Measurements from ENCODE around the gene KRT74. TPM values are rescaled to one million over a fixed set of nuclear protein-coding genes. Genes with fewer than 3 reads are reported as not detected.

KRT74 gene
- total RNA-seq, 4 donors from 2014 or later = not detected

GRCh38 chr12:52529417-52529816, 44.2 kb downstream of the KRT74 start:
- no peaks in the 10 kb centered on the region for H3K4me1 ChIP-seq
- no peak for ATAC-seq
- no peak overlapping the region for H3K27ac ChIP-seq
- no peaks in the 10 kb centered on the region for H3K36me3 ChIP-seq
- no peaks in the 10 kb centered on the region for H3K27me3 ChIP-seq
- H3K9me3 ChIP-seq = no peaks in the 10 kb centered on the region
- TF ChIP-seq CTCF (IDR thresholded peaks at IDR 0.05) = no peak
- TF ChIP-seq POLR2A (IDR thresholded peaks at IDR 0.05) = no peak
- no peak for TF ChIP-seq EP300 (IDR thresholded peaks at IDR 0.05)
- TF ChIP-seq POLR2AphosphoS5 (IDR thresholded peaks at IDR 0.05) = no peak
- WGBS, 2 donors (ENCODE audit: low coverage in 1 of 2) = 100% methylated on average over 1 to 2 of the region's 2 CpGs
- H3K4me3 ChIP-seq = no peak overlapping the region

DNA sequence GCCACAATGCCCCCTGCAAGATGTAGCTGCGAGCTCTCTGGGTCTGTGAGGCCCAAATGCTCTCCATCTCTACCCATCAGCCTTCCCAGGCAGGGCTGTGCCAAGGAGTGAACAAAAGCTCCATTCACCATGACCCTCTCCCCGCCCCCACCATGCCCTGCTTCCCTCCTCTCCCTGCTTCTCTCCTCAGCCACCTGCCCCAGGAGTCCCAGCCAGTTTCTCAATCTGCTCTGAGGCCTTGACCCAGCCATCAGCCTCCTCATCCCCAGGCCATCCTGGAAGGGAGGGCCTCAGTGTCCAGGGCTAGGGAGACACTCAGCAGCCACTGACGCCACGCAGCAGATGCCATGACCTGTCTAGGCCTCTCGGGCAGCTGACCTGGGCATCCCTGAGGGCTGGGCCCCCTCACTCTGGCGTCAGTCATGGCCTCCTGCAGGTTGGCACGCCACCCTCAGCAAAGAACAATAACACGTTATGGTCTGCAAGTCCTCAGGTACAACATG, 45.0 kb downstream of the KRT74 start:
- Histone ChIP-seq H3K4me3 (no peak overlapping the region), H3K36me3 (no peaks in the 10 kb centered on the region), H3K9me3 (no peaks in the 10 kb centered on the region), H3K27me3 (no peaks in the 10 kb centered on the region), H3K27ac (no peak overlapping the region), H3K4me1 (no peaks in the 10 kb centered on the region)
- no peak for ATAC-seq
- TF ChIP-seq POLR2A (IDR thresholded peaks at IDR 0.05) (no peak), POLR2AphosphoS5 (IDR thresholded peaks at IDR 0.05) (no peak), EP300 (IDR thresholded peaks at IDR 0.05) (no peak), CTCF (IDR thresholded peaks at IDR 0.05) (no peak)
- 83 to 100% methylated on average over 1 to 3 of the region's 8 CpGs for WGBS, 2 donors (ENCODE audit: low coverage in 1 of 2)

DNA sequence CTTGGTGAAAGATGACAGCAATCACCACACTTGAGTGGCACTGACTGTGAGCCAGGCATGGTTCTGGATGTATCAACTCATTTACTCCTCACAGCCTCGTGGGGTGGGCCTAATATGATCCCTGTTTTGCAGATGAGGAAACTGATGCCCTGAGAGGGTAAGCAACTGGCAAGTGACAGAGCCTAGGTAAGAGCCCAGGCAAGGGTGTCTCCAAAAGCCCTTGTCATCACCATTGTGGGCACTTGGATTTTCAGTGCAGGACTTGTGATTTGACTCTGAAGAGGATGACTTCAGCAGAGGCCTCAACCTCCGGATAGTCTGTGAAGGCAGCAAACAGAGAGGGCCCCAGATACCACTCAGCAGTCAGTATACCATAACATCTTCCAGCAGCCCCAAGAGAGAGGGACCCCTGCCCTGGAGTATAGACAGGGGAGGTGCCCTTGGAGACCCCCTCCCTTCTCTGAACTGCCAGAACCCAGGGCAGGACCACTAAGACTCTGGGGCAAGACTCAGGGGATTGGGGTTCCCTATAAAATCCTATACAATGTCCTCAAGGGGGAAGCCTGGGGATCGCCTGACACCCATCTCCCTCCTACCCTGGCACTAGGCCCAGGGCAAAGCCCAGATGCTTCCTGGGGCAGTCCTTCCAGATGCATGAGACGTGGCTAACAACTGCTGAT, 46.4 kb downstream of the KRT74 start:
- H3K27me3 ChIP-seq = no peaks in the 10 kb centered on the region
- H3K4me1 ChIP-seq = no peaks in the 10 kb centered on the region
- H3K4me3 ChIP-seq = no peak overlapping the region
- H3K9me3 ChIP-seq = no peaks in the 10 kb centered on the region
- H3K36me3 ChIP-seq = no peaks in the 10 kb centered on the region
- ATAC-seq = no peak
- no peak overlapping the region for H3K27ac ChIP-seq
- WGBS, 2 donors (ENCODE audit: low coverage in 1 of 2) = no CpG with 5 or more reads among the region's 4 CpGs
- TF ChIP-seq CTCF (IDR thresholded peaks at IDR 0.05) (no peak), POLR2A (IDR thresholded peaks at IDR 0.05) (no peak), POLR2AphosphoS5 (IDR thresholded peaks at IDR 0.05) (no peak), EP300 (IDR thresholded peaks at IDR 0.05) (no peak)

GRCh38 chr12:52526511-52526951, 47.1 kb downstream of the KRT74 start:
- 89% methylated on average over 4 of the region's 8 CpGs; no CpG with 5 or more reads in 1 of the 2 donors for WGBS, 2 donors (ENCODE audit: low coverage in 1 of 2)
- no peak for ATAC-seq
- no peak overlapping the region for H3K4me3 ChIP-seq
- H3K27ac ChIP-seq = no peak overlapping the region
- no peaks in the 10 kb centered on the region for H3K9me3 ChIP-seq
- no peaks in the 10 kb centered on the region for H3K4me1 ChIP-seq
- TF ChIP-seq POLR2A (IDR thresholded peaks at IDR 0.05) (no peak), CTCF (IDR thresholded peaks at IDR 0.05) (no peak), EP300 (IDR thresholded peaks at IDR 0.05) (no peak), POLR2AphosphoS5 (IDR thresholded peaks at IDR 0.05) (no peak)
- no peaks in the 10 kb centered on the region for H3K27me3 ChIP-seq
- H3K36me3 ChIP-seq = no peaks in the 10 kb centered on the region

Measured in gastroesophageal sphincter (tissue), 4 donors.